ENCODE data around the gene LY6G5B.

DNA sequence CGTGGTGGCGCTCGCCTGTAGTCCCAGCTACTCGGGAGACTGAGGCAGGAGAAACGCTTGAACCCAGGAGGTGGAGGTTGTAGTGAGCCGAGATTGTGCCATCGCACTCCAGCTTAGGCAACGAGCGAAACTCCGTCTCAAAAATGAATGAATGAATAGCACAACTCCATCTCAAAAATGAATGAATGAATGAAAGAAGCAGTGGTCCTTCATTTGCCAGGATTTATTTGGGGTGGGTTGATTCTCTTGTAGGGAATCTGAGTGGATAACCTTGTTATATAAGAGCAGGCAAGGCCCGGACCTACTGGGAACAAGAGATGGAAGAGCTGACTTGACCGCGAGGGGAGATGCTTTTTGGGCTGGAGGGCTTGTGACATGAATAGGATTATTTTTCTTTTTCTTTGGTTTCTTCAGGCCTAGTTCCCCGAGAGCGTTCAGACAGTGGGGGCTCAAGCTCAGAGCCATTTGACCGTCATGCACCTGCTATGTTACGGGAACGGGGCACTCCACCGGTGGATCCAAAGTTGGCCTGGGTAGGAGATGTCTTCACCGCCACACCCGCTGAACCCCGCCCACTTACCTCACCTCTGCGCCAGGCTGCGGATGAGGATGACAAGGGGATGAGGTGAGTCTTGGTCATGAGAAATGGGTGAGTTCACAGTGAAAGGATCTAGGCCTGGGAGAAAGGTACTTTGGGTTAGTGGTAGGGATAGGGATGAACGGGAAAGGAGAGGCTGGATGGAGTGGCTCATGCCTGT, 39.4 kb upstream of the LY6G5B start:
- TF ChIP-seq, protein P1, sequence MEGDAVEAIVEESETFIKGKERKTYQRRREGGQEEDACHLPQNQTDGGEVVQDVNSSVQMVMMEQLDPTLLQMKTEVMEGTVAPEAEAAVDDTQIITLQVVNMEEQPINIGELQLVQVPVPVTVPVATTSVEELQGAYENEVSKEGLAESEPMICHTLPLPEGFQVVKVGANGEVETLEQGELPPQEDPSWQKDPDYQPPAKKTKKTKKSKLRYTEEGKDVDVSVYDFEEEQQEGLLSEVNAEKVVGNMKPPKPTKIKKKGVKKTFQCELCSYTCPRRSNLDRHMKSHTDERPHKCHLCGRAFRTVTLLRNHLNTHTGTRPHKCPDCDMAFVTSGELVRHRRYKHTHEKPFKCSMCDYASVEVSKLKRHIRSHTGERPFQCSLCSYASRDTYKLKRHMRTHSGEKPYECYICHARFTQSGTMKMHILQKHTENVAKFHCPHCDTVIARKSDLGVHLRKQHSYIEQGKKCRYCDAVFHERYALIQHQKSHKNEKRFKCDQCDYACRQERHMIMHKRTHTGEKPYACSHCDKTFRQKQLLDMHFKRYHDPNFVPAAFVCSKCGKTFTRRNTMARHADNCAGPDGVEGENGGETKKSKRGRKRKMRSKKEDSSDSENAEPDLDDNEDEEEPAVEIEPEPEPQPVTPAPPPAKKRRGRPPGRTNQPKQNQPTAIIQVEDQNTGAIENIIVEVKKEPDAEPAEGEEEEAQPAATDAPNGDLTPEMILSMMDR (conservative IDR thresholded peaks at IDR 0.05 in 1 of 2, IDR thresholded peaks at IDR 0.05 in 1 of 2; ENCODE audit: low read depth in 1 of 2, low read length in 2 of 2) = no peak
- TF ChIP-seq EZH2 (IDR thresholded peaks at IDR 0.05; ENCODE audit: low read length, missing control alignments) = no peak
